Measurements from ENCODE around the gene C19orf38. TPM values are rescaled to one million over a fixed set of nuclear protein-coding genes. Genes with fewer than 3 reads are reported as not detected.

The C19orf38 gene
- total RNA-seq, 2 donors from 2014 or later: 2.0 to 2.3 TPM

Small RNA genes lying within 50 kb of the gene (microRNA-seq; reads per million reads assigned to microRNA genes)
- gene MIR199A1 (ENCODE audit: borderline microRNAs expressed in 2 of 2): 0 to 3.1 reads per million in 2 donors
- gene MIR6793 (ENCODE audit: borderline microRNAs expressed in 2 of 2): 0.26 to 0.65 reads per million in 2 donors

Other genes starting within 250 kb of the C19orf38 start
- 100 to 1,000 TPM in 1 of 2 donors, 10 to 100 TPM in 1; 72.2 to 108 TPM for gene SLC44A2, start 222.9 kb upstream of the C19orf38 start, total RNA-seq
- 100 to 1,000 TPM; 139 to 154 TPM for gene ILF3, start 194.1 kb upstream of the C19orf38 start, total RNA-seq
- 10 to 100 TPM; 24.9 to 27.6 TPM for gene QTRT1, start 147.0 kb upstream of the C19orf38 start, total RNA-seq
- gene DNM2, start 130.3 kb upstream of the C19orf38 start, total RNA-seq: 100 to 1,000 TPM in 1 of 2 donors, 10 to 100 TPM in 1; 94.9 to 107 TPM
- 10 to 100 TPM; 15.4 to 17.9 TPM for gene TMED1, start 12.2 kb upstream of the C19orf38 start, total RNA-seq
- gene CARM1, start 23.1 kb downstream of the C19orf38 start, total RNA-seq: 10 to 100 TPM; 35.1 to 42.1 TPM
- 10 to 100 TPM; 36.0 to 40.0 TPM for gene YIPF2, start 80.2 kb downstream of the C19orf38 start, total RNA-seq
- gene TIMM29, start 80.4 kb downstream of the C19orf38 start, total RNA-seq: 10 to 100 TPM in 1 of 2 donors, 1 to 10 TPM in 1; 9.4 to 11.6 TPM
- 10 to 100 TPM; 68.2 to 68.8 TPM for gene SMARCA4, start 112.6 kb downstream of the C19orf38 start, total RNA-seq
- 10 to 100 TPM; 51.0 to 66.4 TPM for gene LDLR, start 241.0 kb downstream of the C19orf38 start, total RNA-seq

All from posterior vena cava (tissue), 2 donors.